RKO (cell line): ENCODE data around the gene HTN1.
"Not testable (repeated sequence)": the region's sequence is repeated elsewhere in the genome, so short reads cannot be mapped to it uniquely, and the experiment has no call there.

Experiments used
- DNase-seq: peaks from one replicate; pipeline ENCODE4 v3.0.0-alpha.2; 2016; ENCODE audit warnings: low spot score

HTN1 gene

DNA sequence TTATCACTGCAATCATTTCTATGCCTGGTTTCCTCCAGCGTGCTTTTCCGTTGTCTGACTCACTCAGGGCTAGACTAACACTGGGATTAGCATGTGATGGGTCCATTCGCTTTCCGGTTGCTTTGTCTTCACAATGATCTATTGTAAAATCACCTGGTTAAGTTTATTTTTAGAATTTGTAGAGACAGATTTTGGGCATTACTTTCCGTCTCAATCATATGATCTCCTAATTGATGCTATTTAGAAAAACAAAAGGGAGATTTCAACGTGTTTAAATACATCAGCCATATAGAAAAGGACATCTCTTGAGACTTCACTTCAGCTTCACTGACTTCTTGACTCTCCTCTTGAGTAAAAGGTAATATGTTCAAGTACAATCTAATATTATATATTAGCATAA lies at the start of gene HTN1:
TSS of gene HTN1 (plus strand) at position 301 of the 400 bp plus-strand sequence. CDS start 2,639 bp downstream, outside the sequence.
- not testable (repeated sequence) for DNase-seq

- no peak for DNase-seq
Observed at GRCh38 chr4:70000711-70001110, 49.5 kb upstream of the HTN1 start.

DNA sequence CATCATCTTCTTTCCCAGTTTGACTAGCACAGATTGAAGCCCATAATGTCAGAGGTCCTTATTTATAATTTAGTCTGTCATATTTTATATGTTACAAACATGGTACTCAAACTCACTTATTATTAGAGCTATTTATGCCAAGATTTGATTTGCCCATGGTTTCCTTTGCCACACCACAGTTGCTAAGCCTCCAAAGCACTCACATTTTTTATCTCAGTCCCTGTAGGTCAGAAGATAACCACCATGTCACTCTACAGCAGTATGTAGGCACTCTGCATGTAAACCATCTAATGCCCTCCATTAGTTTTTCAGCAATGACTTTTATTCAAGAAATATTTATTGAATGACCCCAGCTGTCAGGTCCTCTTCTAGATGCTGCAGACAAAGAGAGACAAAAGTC lies 47.7 kb upstream of the HTN1 start:
- no peak for DNase-seq

- no peak for DNase-seq
Observed at GRCh38 chr4:70008771-70009170, 41.5 kb upstream of the HTN1 start.

GRCh38 chr4:70019006-70019405 lies 31.2 kb upstream of the HTN1 start:
- DNase-seq: not testable (repeated sequence)

GRCh38 chr4:70023218-70023617 lies 27.0 kb upstream of the HTN1 start:
- DNase-seq: no peak

- DNase-seq: no peak
Observed at GRCh38 chr4:70027011-70027410, 23.2 kb upstream of the HTN1 start.

GRCh38 chr4:70028159-70028558 lies 22.1 kb upstream of the HTN1 start, which contains the start of gene HTN3:
TSS of gene HTN3 (plus strand) at chr4:70028459. CDS start at chr4:70030741, 2,282 bp downstream.
- not testable (repeated sequence) for DNase-seq

GRCh38 chr4:70037559-70037958 lies 12.7 kb upstream of the HTN1 start:
- DNase-seq: not testable (repeated sequence)

DNA sequence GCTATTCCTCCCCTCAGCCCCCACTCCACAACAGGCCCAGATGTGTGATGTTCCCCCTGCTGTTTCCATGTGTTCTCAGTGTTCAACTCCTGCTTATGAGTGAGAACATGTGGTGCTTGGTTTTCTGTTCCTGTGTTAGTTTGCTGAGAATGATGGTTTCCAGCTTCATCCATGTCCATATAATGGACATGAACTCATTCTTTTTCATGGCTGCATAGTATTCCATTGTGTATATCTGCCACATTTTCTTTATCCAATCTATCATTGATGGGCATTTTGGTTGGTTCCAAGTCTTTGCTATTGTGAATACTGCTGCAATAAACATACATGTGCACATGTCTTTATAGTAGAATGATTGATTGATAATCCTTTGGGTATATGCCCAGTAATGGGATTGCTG lies 10.3 kb upstream of the HTN1 start:
- not testable (repeated sequence) for DNase-seq

DNA sequence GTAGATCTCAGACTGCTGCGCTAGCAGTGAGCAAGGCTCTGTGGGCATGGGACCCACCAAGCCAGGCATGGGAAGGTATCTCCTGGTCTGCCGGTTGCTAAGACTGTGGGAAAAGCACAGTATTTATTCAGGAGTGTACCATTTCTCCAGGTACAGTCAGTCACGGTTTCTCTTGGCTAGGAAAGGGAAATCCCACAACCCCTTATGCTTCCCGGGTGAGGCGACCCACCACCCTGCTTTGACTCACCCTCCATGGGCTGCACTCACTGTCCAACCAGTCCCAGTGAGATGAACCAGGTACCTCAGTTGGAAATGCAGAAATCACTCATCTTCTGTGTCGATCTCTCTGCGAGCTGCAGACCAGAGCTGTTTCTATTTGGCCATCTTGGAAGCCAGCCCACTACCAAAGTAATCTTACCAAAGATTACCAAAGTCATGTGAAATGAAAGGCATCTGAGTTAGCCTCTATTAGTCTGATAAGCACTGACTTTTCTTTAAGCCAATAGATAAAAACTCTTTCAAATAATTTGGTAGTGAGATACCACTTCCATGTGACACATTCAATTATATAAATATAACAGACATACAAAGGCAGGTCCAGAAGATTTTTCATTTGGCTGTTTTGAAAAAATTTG lies 8.5 kb upstream of the HTN1 start:
- no peak for DNase-seq

DNA sequence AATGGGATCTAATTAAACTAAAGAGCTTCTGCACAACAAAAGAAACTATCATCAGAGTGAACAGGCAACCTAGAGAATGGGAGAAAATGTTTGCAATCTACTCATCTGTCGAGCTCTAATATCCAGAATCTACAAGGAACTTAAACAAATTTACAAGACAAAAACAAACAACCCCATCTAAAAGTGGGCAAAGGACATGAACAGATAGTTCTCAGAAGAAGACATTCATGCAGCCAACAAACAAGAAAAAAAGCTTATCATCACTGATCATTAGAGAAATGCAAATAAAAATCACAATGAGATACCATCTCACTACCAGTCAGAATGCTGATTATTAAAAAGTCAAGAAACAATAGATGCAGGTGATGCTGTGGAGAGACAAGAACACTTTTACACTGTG lies 6.3 kb downstream of the HTN1 start:
- not testable (repeated sequence) for DNase-seq

DNA sequence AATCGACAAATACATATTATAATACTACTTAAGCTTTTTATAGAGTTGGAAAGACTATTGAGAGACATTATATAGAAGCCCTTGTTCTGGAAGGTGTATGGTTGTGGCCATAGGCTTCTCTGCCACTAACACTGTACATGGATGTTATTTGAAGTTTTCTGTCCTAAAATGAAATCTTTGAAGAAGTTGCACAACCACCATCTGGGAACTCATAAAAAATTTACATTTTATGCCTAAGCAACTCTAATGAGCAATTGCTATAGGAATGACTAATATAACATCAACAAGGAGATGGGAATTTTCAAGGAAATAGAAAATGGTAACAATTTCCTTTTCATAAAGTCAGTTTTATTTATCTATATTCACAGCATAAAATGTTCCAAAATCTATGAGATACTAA lies 7.4 kb downstream of the HTN1 start:
- no peak for DNase-seq

GRCh38 chr4:70059149-70059548 lies 8.9 kb downstream of the HTN1 start:
- no peak for DNase-seq

DNA sequence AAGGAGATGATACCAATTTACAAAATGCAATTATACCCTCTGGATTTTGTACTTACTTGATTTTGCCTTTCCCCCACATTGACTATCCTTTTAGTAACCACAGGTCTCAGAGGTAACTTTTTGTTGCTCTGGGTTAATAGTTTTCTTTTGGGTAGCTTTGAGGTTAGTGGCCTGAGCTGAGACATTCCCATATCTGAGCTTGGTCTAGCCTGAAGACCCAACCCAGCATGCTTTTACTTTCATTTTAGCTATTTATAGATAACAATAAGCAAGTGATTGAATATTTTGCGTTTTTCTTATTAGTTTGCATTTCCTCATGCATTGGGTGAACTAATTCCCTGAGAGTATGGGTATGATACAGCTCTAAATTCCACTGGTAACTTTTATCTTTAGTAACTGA lies 11.8 kb downstream of the HTN1 start:
- DNase-seq: no peak

DNA sequence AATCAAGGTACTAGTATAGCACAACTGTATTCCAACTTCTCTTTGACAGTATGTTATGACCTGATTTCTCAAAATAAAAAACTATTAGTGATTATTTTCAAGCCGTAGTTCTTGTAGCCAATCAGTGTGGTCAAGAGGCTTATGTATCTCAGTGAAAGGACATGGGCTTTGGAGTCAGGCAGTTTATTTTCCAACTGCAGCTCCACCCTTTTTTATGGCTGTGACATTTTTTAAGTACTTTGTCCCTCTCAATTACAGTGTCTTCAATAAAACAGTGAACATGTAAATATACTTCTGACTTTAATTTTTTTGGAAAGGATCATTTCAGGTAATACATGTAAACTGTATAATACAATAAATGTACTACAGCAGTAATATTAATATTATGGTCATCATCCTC lies 30.0 kb downstream of the HTN1 start:
- no peak for DNase-seq

DNA sequence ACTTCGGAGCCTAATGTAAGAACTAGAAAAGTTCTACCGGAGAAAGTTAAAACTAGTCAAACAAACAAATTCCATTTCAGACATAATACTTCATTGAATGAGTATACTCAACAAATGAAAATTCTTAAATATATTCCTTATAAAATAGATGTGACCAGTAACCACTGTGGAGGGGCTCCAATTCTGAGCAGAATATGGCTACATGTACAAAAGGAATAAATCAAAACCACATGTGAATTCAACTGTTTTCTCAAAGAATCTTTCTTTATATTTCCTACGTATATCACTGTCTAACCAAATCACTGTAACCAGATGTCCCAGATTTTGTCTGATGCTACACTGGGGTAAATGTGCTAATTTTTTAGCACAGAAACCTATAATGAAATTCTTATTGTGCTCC lies 49.0 kb downstream of the HTN1 start:
- no peak for DNase-seq
